WTC11 (cell line): ENCODE results near the gene UQCR10.

Experiments
- CTCF ChIP-seq: fragments of 200-600 bp; IDR thresholded peaks from 2 replicates; pipeline ENCODE4 v1.8.0; 2022; ENCODE audit warnings: antibody characterized with exemption
- ZNF416 ChIP-seq: fragments of 250-450 bp; sonication (Bioruptor Pico); IDR thresholded peaks from 2 replicates; pipeline ENCODE4 v1.9.0; 2021; ENCODE audit warnings: mild to moderate bottlenecking, inconsistent platforms
- TF ChIP-seq, protein P1 (sequence below): fragments of 250-450 bp; sonication (Bioruptor Pico); IDR thresholded peaks from 2 replicates; pipeline ENCODE4 v1.8.0; 2021; ENCODE audit warnings: mild to moderate bottlenecking

- TF ChIP-seq CTCF (no peak), ZNF416 (CRISPR knock-in tag) (no peak)
- TF ChIP-seq, protein P1, sequence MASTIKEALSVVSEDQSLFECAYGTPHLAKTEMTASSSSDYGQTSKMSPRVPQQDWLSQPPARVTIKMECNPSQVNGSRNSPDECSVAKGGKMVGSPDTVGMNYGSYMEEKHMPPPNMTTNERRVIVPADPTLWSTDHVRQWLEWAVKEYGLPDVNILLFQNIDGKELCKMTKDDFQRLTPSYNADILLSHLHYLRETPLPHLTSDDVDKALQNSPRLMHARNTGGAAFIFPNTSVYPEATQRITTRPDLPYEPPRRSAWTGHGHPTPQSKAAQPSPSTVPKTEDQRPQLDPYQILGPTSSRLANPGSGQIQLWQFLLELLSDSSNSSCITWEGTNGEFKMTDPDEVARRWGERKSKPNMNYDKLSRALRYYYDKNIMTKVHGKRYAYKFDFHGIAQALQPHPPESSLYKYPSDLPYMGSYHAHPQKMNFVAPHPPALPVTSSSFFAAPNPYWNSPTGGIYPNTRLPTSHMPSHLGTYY (CRISPR knock-in tag): no peak
Observed at GRCh38 chr22:29795663-29796062, 28.5 kb downstream of the UQCR10 start.
